NK-92 treated with Interleukin-12 subunit alpha and Interleukin-12 subunit beta, amount 100 ng/mL, for 24 hours (cell line): ENCODE results near the gene GDF7.

ENCODE experiments used
- DNase-seq: peaks from one replicate; lab custom pipeline; 2025; lab: John Stamatoyannopoulos, UW

The GDF7 gene

DNA sequence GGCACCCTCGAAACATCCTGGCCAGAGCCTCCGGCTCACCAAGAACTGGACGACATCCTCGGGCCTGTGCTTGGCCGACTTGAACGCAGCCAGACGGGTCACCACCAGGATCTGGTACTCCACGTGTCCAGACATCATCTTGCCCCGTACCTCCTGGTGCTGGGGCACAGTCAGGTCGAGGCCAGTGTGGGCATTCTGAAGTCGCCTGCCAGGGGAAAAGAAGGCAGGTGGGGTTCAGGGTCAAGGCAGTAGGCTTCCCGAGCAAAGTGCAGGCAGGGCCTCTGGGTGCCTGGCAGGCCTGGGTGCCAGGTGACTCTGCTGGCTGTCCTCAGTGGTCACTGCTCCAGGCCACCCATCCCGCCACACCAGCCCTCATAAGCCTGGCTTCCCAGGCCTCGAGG is 21.6 kb upstream of the GDF7 start:
- no peak for DNase-seq

DNA sequence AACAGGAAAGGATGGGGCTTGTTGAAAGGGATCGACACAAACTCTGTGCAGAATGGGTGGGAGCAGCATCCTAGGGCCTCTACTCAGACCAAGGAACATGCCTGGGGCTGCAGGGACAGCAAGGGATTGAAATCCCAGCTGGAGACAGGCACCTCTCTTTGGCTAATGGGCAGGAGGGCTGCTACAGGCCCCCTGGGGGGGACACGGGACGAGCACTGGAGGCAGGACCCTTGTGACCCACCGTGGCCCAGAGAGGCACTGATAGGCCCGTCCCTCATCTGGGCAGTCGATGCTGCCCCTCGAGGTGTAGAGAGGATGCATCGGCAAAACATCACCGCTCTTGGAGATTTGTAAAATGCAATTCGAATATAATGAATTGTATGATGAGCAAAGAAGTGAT is 21.2 kb upstream of the GDF7 start:
- DNase-seq = no peak

DNA sequence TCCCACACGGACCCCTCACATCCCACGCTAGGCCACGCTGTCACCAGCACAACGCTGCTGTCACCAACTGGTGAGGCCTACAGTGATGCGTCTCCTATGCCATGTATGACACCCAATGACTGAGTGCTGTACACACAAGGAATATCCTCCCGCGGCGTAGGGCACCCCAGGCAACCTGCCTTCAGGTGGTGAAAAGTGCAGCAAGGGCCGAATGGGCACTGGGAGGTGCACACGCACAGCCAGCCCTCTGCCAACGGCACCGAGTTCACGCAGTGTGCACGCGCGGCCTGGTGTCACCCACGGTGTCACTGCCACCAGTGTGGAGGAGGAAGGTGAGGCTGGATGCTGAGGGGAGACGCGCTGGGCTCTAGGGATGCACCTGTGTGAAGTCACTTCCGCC is 20.5 kb upstream of the GDF7 start:
- no peak for DNase-seq

DNA sequence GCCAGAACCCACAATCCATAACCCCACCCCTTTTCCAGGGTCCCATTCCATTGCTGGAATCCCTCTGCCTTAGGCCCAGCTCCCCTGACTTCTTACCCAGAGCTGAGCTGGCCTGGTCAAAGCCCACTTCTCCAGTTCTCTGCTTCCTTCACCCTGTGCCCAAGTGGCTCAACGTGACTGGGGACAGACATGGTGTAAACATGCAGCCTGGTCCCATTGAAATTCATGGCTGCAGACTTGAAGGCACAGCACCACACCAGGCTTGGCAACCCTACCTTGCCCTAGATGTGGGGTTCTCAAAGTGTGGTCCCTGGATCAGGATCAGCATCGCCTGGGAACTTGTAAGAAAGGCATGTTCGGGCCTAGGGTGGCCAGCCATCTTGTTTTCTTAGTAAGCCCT is 19.7 kb upstream of the GDF7 start:
- DNase-seq = no peak

DNA sequence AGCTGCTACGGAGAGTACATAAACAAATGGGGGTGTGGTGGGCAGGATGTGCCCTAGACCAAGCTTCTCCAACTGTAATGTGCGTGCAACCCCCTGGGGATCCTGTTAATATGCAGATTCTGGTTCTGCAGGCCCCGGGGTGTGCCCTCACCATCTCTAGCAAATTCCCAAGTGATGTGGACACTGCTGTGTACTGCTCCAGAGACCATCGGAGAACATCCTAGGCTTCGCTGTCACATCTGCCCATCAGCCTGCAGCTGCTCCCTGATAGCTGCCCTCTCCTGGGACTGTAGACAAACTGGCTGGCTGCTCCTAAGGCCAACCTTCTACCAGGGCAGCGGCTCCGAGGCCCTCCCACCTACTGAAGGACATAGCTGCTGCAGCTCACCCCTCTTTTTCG is 19.2 kb upstream of the GDF7 start:
- DNase-seq = no peak

DNA sequence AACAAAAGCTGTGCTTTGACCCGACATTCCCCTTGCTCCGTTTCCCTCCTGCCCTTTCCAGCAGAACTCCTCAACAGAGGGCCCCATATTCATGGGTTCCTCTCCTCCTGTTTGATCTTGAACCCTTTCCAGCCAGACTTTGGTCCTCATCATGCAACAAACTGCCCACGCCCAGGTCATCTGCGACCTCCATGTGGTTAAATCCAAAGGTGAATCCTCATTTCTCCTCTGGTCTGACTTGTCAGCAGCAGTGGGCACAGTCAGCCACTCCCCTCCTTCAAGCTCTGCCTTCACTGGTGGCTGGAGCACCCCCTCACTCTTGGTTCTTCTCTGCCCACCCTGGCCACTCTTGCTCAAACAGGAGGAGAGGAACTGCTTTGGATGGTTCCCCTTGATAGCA is 18.7 kb upstream of the GDF7 start:
- DNase-seq = no peak

DNA sequence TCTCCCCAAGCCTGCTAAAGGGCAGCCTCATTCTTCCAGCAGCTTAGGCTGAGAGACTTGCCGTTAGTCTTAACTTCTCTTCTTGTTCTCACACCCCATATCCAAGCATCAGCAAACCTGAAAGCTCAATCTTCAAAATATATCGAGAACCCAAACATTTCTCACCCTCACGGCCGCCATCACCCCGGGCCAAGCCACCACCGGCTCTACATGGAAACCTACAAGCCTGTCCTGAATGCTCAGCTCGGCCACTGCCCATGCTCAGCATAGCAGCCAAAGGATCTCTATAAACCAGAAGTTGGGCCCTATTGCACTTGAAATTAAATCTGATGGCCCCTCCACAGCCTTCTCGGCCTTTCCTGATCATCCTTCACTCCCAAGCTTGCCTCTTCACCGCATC is 18.1 kb upstream of the GDF7 start:
- DNase-seq = no peak

DNA sequence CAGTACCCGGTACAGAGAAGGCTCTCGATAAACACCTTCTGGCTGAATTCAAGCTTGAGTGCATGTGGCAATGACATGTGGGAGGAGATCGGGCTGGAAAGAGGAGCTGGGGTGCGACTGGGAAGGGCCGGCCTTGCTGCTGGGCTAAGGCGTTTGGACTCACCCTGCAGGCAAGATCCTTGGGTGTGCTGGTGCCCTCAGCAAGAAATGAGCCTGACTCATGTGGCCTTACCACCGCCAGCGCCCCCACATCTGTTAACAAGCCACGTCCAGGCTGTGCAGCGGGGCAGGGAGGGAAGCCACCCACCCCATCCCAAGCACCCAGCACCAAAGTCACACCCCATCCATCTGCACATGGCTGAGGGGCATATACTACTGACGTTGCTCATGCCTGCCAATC is 17.4 kb upstream of the GDF7 start:
- no peak for DNase-seq

DNA sequence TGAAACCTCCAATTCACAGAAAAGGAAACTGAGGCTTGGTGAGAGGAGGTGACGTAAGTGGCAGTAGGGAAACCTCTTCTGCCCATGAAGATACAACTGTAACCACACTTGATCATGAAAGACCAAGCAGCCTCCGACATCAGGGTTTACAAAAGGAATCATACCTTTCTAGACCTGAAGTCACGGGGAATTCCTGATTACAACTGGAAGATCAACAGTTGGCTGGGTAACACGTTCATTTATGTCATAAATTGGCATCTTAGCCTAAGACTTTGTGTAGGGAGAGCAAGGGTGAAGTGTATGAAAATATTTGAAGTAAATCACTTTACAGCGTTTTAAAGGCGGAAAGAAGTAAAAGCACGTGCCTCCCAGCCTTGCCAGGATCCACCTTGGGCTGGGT is 17.0 kb upstream of the GDF7 start:
- no peak for DNase-seq

DNA sequence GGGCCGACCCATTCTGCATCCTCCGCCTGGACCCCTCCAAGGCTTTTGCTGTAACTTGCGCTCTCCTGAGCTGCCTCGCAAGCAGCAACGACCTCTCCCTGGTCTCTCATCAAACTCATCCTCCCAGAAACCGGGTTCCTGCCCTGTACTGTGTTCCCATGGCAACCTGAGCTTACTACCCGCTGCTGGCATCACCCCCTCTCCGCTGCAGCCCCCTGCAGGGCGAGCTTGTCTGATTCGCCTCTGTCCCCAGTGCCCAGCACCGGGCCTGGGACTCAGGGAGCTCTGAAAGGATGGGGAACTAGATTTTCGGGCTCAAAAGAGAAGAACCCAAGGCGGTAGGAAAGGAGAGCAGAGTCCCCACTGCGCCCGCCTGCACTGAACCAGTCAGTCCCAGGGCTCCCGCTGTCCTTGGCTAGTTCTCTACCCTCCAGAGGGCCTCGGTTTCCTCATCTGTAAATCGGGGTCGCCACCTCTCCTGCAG is 16.5 kb upstream of the GDF7 start:
- DNase-seq = no peak

DNA sequence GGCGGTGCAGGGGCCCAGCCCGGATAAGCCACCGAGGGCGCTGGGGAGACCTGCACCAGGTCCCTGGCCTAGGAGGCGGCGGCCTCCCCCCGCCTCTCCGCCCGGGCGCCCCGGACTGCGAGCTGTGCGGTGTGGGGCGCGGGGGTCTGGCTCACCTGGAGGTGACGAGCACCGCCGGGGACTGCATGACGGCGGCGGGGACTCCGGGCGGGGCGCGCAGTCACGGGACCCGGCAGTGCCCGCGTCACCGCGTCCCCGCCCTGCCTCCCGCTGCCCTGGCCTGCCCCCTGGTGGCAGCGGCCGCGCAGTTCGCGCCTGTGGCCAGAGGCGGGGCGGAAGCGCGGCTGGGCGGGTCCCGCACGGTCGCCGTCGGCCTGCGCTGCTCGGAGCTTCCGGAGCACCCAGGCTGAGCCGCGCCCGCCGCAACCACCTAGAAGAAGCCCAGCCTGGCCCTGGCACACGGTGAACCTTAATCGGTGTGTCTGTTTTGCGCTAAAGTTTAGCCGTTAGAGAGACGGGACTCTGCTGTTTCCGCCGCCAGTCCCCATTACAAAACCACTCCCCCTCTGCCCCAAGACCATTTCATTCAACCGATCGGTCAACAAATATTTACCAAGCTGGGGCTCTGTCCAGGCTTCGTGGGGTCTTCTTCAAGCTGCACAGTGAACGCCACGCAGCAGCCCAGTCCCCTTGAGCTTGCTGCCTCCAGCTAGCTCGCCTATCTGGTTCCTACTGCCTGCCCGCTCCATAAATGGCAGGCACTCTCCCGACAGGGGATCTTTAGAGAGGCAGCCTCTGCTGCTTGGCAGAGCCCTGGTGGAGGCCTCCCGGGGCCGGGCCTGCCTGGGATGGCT is 15.8 kb upstream of the GDF7 start, which contains the start of gene HS1BP3:
Gene HS1BP3, minus strand, starts transcription at position 222 of the 854 bp plus-strand sequence. Its CDS starts 35 bp downstream, at position 187.
- peak; percentile 64 for DNase-seq

DNA sequence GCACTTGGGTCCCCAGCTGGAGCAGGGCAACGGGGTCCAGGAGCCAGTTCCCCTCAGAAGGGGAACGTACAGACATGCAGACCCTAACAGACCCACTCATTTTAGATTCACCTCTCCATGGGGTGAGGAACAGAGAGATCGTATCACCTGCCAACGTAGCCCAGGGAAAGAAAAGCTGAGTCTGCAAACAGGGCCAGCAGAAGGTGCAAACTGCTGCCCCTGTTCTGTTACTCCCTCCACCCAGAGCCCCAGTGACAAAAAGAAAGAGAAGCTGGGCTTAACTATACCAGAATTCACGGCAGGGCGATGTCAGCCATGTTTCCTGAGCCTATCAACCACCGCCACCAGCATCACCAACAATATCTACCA is 15.2 kb upstream of the GDF7 start:
- no peak for DNase-seq

DNA sequence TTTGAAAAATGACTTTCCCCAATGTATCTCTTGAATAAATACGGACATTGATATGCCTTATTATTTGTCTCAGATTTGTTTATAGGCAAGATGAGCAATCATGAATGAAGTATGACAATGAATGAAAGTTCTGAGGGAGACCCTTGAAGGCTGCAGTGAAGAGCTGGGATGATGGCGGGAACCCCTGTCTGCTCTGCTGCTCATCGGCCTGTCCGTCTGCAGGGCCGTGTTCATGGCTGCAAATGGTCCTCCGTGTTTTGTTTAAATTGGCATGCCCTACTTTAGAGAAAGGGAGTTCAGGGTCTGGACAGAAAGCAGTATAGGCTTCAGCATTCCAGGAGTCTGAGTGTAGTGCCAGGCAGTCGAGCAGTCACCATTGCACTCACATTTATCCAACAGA is 14.8 kb upstream of the GDF7 start:
- DNase-seq = no peak

DNA sequence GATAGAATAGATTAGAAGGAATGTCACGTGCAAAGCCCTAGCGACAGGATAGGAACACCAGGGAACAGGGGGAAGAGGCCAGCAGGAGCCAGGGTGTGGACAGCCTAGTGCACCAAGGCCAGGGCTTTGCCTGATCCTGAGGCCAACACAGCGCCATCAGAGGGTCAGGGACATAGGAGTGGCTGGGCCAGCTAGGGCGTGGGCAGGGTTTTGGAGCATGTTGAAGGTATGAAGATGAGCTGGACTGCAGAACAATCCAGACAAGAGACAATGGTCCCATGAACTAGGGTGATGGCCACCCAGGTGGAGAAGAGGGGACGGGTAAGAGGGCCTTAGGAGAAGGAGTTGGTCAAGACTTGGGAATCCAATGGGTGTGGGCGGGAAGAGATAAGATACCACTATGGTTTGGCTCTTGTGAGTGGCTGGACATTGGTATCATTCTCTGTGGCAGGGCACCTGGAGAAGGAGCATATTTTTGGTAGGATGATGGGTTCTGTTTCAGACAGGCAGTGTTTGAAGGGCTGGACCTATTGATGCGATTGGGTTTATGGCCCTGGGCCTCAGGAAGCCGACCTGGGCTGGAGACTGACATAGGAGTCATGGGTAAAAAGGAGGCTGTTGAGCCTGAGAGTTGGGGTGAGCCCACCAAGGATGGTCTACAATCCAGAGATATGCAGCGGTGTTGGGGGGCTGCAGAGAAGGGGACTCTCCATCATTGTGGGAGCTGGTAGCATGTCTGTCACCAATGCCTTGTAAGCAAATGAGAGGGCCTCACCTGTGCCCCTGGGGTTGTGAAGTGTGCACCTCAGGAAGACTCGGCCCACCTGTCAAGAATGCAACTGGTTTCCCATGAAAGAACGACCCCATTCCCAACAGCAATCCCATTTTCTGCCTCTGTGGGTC is 14.0 kb upstream of the GDF7 start:
- DNase-seq = no peak

DNA sequence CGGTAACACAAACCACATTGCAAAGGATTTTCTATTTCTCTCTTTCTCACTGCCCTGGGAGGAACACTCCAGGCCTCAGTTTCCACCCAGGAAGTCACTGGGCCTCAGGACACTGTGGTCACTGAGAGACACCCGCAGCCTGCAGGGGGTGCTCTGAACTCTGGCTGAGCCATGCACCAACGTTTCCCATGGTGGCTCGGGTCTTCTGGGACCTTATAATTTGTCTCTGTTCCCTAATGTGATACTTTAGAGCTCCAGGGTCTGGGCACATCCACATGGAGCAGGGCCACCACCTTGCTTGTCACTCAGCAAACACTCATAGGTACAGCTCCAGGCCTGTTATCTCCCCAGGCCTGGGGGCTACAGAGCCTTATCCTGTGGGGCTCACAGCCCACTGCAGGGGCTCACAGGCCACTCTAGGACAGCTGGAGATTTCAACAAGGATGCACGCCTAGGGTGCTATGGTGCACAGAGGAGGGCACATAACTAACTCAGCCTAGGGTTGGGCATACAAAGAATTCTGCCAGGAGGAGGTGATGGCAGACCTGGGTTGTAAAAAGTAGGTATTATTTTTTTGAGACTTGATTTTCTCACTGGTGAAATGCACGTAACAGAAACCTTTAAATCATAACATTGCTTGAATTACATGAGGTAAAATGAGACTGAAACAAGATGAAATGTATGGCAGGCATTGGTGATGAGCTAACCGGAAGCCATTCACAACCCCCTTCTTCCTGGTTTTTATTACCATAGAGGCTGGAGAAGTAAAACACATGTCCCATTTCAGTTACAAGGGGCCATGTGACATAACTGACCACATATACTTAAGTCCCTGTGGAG is 13.0 kb upstream of the GDF7 start:
- DNase-seq = no peak

DNA sequence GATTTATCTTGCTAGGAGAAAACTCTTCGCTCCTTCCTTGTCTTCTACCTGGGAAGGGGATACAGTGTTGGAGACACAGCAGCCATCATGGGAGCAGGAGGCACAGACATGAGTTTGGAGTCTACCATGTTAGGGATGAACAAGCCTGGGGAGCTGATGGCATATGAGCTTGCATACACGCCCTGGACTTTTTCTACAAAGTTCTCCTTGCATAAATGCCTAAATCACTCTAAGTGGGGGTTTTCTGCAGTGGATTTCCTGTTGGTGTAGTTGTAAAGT is 12.5 kb upstream of the GDF7 start:
- no peak for DNase-seq

DNA sequence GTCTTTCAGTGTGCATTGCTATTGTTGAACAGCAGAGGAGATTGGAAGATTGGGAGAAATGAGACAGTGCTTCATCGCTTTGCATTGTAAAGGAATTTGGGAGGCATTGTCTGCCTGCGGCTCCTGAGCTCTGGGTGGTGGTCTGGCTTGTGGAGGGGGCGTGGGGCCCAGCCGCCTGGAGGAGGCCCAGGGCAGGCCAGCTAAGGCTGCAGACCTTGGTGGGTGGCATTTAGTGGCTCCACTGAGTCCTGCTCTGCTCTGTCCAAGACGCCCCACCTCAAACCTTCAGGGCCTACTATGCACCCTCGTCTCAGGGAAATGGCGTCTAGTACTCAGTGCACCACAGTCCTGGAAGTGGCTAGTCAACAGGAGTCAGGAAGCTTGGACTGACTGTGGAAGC is 10.4 kb upstream of the GDF7 start:
- no peak for DNase-seq

DNA sequence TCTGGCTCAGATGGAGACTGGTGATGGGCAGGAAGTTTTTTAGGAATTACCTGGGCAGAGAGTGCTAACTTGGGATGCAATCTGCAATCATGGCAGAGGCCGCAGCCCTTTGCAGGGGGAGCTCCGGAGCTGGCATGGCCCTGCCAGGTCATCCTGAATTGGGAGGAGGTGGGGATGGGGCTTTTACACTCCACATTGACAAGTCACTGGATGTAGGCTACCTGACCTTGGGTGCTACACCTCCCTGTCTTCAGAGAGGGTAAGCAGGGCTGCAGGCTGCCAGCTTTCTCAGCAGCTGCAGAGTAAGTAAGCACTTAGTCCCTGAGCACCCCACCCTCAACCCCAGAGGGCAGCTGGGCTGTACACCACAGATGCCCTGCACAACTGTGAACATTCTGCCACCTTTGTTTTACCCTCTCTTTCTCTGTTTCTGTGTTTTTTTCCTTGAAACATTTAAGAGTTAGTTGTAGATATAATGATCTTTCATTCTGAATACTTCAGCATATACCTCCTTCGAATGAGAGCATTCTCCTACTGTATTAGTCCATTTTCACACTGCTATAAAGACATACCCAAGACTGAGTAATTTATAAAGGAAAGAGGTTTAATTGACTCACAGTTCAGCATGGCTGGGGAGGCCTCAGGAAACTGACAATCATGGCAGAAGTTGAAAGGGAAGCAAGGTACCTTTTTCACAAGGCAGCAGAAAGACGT is 9.3 kb upstream of the GDF7 start:
- DNase-seq = no peak

DNA sequence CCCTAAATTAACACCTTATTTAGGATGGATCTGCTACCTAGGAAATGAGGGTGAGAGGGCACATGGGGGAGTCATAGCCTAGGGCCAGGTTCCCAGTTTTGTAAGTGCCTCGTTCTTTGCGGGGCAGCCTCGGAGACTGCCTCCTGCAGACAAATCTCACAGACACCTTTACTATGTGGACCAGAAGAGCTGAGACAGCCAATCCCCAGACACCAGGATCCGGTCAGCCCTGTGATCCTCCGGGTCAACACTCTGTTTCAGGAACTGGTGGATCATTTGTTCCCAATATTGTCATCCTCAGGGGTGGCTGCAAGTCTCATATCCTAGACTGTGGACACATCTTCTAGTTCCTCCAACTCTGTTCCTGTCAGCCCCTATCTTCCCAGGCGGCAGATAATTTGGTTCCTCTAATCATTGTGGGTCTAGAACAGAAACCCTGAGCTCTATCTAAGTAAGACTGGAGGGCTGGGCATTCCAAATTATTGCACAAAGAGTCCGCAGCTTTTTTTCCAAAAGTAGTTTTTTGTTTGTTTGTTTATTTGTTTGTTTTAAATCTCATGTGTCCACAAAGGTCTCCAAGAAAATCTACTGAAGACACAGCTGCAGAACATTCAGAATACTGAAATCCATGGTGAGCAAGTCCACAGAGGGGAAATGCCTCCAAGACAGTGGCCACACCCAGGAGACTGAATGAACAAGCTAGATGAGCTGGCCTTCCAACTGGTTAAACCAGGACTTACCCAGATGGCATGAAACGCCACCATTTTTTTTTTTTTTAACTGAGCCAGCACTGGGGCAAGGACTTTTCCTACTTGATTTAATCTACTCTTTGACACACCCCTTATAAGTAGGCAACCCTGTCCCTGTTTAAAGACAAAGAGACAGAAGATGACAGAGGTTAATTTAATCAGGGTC is 6.2 kb upstream of the GDF7 start:
- no peak for DNase-seq

DNA sequence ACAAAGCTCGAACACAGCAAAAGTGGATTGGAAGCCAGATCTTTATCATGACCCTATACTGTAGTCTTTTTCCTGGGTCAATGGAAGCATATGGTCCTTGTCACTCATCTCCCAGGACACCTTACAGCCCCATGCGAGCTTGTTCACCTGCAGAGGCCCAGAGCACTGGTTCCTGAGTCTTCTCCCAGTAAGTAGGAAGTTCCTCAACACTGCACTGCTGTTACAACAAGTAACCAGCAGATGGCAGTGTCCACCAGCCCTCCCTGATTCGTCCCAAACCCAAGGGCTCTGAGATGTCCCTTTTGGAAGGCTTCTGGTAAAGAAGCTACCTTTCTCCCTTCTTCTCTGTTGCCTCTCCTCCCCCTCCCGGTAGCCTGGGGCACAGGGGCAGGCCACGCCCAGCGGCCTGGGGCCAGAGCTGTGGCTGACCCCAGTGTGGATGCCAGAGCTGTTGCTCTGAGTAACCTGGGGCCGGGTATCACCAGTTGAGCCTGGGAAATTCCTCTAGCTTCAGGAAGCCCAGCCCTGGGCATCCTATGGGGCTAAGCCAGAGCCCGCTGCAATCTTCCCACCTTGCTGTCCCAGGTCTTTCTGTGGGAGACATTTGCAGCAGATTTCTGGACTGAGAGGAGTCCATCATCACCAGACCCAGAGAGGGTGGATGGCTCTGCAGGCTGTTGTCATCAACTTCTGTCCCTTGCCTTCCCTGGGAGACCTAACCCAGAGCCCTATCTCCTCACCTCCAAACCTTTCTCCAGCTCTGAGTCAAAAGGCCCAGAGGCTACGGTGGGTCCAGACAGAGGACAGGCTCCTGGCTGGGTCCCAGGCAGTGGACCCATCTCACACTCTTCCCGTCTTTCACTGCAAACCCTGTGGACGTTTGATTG is 5.3 kb upstream of the GDF7 start:
- DNase-seq = peak; percentile 8
